Measurements from ENCODE around the gene ZBTB7C.

Gene ZBTB7C

GRCh38 chr18:48065601-48065995, 343.6 kb downstream of the ZBTB7C start:
- H3K27ac ChIP-seq (ENCODE audit: low read length), result no peak overlapping the region

DNA sequence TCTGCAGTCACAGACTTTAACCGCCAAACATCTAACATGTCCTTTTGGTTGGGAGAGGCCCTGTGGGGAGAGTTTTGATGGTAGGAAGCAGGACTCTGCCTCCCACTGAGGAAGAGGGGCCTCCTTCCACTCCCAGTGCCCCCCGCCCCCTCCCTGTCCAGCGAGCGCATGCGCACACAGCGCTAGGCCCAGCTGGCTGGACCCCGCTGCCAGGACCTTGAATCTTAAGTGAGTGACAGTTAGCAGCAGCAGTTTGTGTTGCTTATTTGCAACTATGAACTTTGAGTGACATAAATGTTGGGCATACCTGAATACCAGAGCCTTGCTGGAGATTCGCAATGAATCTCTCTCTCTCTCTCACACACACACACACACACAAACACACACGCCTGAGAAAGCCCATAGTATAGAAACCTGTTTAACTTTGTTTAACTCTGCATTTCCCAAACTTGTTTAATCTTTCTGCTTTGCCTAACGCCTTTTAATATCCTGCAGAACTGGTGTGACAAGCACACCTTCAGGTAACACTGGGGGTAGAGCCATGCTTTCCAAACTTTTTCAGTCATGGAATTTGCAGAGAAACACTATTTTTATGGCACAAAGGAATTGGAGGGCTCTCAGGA, 344.1 kb downstream of the ZBTB7C start:
- no peaks in the 10 kb centered on the region for H3K36me3 ChIP-seq (ENCODE audit: control insufficient read depth in 1 of 2, insufficient read depth in 2 of 2, low read length in 2 of 2)
- H3K9me3 ChIP-seq (ENCODE audit: control insufficient read depth in 1 of 2, low read length in 2 of 2), result no peaks in the 10 kb centered on the region
- no peaks in the 10 kb centered on the region for H3K4me1 ChIP-seq (ENCODE audit: control insufficient read depth in 1 of 2, insufficient read depth in 2 of 2, low read length in 2 of 2)
- H3K27me3 ChIP-seq (ENCODE audit: low read depth, low read length), result no peaks in the 10 kb centered on the region
- H3K4me3 ChIP-seq (ENCODE audit: low read depth in 1 of 2, low read length in 2 of 2), result no peak overlapping the region
- H3K27ac ChIP-seq (ENCODE audit: low read length), result no peak overlapping the region

More at GRCh38 chr18:48065601-48065995, 343.6 kb downstream of the ZBTB7C start:
- Histone ChIP-seq H3K4me3 (ENCODE audit: low read depth in 1 of 2, low read length in 2 of 2) (no peak overlapping the region), H3K27me3 (ENCODE audit: low read depth, low read length) (no peaks in the 10 kb centered on the region), H3K9me3 (ENCODE audit: control insufficient read depth in 1 of 2, low read length in 2 of 2) (no peaks in the 10 kb centered on the region), H3K4me1 (ENCODE audit: control insufficient read depth in 1 of 2, insufficient read depth in 2 of 2, low read length in 2 of 2) (no peaks in the 10 kb centered on the region), H3K36me3 (ENCODE audit: control insufficient read depth in 1 of 2, insufficient read depth in 2 of 2, low read length in 2 of 2) (no peaks in the 10 kb centered on the region)

DNA sequence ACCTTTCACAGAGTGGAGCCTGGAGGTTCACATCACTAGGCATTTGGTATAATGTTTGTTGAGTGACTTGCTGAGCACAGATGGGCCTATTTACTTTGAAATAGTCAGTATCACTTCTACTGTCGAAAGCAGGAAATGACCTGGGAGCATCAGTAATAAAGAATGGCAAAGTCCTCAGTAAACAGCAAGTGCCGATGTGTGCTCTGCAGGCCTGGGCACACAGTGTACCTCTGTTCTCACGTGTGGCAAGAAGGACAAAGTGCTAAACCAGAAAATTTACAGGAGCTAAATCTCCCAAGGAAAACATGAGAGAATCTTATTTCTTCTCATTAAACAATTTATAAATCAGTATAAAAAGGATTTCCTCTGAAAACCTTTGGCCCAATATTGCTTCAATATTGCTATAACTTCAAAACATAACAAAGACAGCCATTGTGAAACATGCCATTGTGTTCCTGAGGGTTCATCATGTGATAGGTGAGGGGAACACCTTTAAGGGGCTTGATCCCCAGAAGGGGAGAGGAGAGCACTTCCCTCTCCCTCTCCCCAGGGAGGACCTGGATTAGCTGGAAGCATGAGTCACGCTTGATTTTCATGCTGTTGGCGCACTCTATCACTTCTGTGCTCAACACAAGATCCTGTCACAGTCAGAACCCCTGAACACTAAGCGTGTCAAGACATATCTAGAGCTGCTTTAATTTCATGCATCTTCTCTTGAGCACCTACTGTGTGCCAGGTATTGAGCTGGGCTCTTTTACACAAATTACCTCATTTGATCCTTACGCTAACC, 347.2 kb downstream of the ZBTB7C start:
- no peak overlapping the region for H3K27ac ChIP-seq (ENCODE audit: low read length)

DNA sequence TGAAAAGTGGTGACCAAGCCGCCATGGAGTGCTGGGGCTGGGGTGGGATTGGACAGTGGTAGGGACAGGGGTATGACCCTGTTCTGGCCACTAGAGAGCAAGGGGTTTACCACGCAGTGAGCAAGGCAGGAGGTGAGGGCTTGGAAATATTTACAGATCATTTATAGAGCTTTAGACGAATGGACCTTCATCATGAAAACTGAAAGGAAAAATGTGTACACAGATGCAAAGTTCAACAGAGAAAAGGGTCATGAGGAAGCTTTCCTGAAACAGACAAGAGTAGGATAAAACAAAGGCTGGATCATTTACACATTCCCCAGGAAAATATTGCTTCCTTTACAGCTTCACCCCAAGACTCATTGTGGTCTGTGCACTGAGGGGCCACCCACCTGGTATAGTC, 348.2 kb downstream of the ZBTB7C start:
- H3K27me3 ChIP-seq (ENCODE audit: low read depth, low read length), result no peaks in the 10 kb centered on the region
- no peaks in the 10 kb centered on the region for H3K4me1 ChIP-seq (ENCODE audit: control insufficient read depth in 1 of 2, insufficient read depth in 2 of 2, low read length in 2 of 2)
- H3K4me3 ChIP-seq (ENCODE audit: low read depth in 1 of 2, low read length in 2 of 2), result no peak overlapping the region
- no peaks in the 10 kb centered on the region for H3K9me3 ChIP-seq (ENCODE audit: control insufficient read depth in 1 of 2, low read length in 2 of 2)
- no peaks in the 10 kb centered on the region for H3K36me3 ChIP-seq (ENCODE audit: control insufficient read depth in 1 of 2, insufficient read depth in 2 of 2, low read length in 2 of 2)
- H3K27ac ChIP-seq (ENCODE audit: low read length), result no peak overlapping the region

More for the DNA sequence above, 347.2 kb downstream of the ZBTB7C start:
- no peaks in the 10 kb centered on the region for H3K27me3 ChIP-seq (ENCODE audit: low read depth, low read length)
- H3K4me3 ChIP-seq (ENCODE audit: low read depth in 1 of 2, low read length in 2 of 2), result no peak overlapping the region
- H3K4me1 ChIP-seq (ENCODE audit: control insufficient read depth in 1 of 2, insufficient read depth in 2 of 2, low read length in 2 of 2), result no peaks in the 10 kb centered on the region
- H3K9me3 ChIP-seq (ENCODE audit: control insufficient read depth in 1 of 2, low read length in 2 of 2), result no peaks in the 10 kb centered on the region
- H3K36me3 ChIP-seq (ENCODE audit: control insufficient read depth in 1 of 2, insufficient read depth in 2 of 2, low read length in 2 of 2), result no peaks in the 10 kb centered on the region

DNA sequence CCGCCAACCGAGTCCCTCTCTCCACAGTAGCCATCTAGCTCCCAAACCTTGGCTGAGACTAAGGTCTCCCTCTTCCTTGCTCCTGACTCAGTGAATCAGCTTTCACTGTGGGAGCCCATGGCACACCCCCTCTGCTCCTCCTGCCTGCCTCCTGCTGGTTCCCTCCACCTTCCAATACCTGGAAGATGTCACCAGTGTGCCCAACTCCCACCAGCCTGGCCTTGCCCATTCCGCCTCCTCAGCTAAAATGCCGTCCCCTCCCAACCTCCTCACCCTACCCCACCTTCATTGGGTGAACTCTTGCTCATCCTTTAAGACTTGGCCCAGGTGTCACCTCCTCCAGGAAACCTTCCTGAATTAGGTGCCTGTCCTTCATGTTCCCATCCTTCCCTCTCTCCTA, 348.8 kb downstream of the ZBTB7C start:
- H3K36me3 ChIP-seq (ENCODE audit: control insufficient read depth in 1 of 2, insufficient read depth in 2 of 2, low read length in 2 of 2), result no peaks in the 10 kb centered on the region
- no peaks in the 10 kb centered on the region for H3K4me1 ChIP-seq (ENCODE audit: control insufficient read depth in 1 of 2, insufficient read depth in 2 of 2, low read length in 2 of 2)
- H3K27me3 ChIP-seq (ENCODE audit: low read depth, low read length), result no peaks in the 10 kb centered on the region
- no peaks in the 10 kb centered on the region for H3K9me3 ChIP-seq (ENCODE audit: control insufficient read depth in 1 of 2, low read length in 2 of 2)
- no peak overlapping the region for H3K27ac ChIP-seq (ENCODE audit: low read length)
- H3K4me3 ChIP-seq (ENCODE audit: low read depth in 1 of 2, low read length in 2 of 2), result no peak overlapping the region

- H3K4me1 ChIP-seq (ENCODE audit: control insufficient read depth in 1 of 2, insufficient read depth in 2 of 2, low read length in 2 of 2), result no peaks in the 10 kb centered on the region
Measured at GRCh38 chr18:48059455-48060010, 349.6 kb downstream of the ZBTB7C start.

GRCh38 chr18:48058486-48058885, 350.7 kb downstream of the ZBTB7C start:
- H3K4me3 ChIP-seq (ENCODE audit: low read depth in 1 of 2, low read length in 2 of 2), result no peak overlapping the region
- H3K36me3 ChIP-seq (ENCODE audit: control insufficient read depth in 1 of 2, insufficient read depth in 2 of 2, low read length in 2 of 2), result no peaks in the 10 kb centered on the region
- H3K27ac ChIP-seq (ENCODE audit: low read length), result no peak overlapping the region
- no peaks in the 10 kb centered on the region for H3K9me3 ChIP-seq (ENCODE audit: control insufficient read depth in 1 of 2, low read length in 2 of 2)
- H3K27me3 ChIP-seq (ENCODE audit: low read depth, low read length), result no peaks in the 10 kb centered on the region
- H3K4me1 ChIP-seq (ENCODE audit: control insufficient read depth in 1 of 2, insufficient read depth in 2 of 2, low read length in 2 of 2), result no peaks in the 10 kb centered on the region

More at GRCh38 chr18:48059455-48060010, 349.6 kb downstream of the ZBTB7C start:
- Histone ChIP-seq H3K27me3 (ENCODE audit: low read depth, low read length) (no peaks in the 10 kb centered on the region), H3K36me3 (ENCODE audit: control insufficient read depth in 1 of 2, insufficient read depth in 2 of 2, low read length in 2 of 2) (no peaks in the 10 kb centered on the region), H3K4me3 (ENCODE audit: low read depth in 1 of 2, low read length in 2 of 2) (no peak overlapping the region), H3K27ac (ENCODE audit: low read length) (no peak overlapping the region), H3K9me3 (ENCODE audit: control insufficient read depth in 1 of 2, low read length in 2 of 2) (no peaks in the 10 kb centered on the region)

DNA sequence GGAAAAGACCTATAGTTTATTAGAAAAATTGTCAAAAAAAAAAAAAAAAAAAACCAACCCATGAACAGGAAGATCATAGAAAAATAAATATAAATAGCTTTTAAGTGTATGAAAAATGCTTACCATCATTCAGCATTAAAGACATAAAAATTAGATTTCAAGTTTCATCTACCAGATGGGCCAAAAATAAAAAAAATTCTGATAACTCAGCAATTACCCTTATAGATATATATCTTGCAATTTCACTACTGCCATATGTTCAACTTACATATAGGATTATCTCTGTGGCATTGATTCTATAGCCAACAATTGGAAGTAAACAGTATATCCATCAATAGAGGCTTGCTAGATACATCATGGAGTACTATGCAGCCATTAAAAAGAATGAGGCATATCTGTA, 352.2 kb downstream of the ZBTB7C start:
- Histone ChIP-seq H3K27me3 (ENCODE audit: low read depth, low read length) (no peaks in the 10 kb centered on the region), H3K27ac (ENCODE audit: low read length) (no peak overlapping the region), H3K4me1 (ENCODE audit: control insufficient read depth in 1 of 2, insufficient read depth in 2 of 2, low read length in 2 of 2) (no peaks in the 10 kb centered on the region), H3K36me3 (ENCODE audit: control insufficient read depth in 1 of 2, insufficient read depth in 2 of 2, low read length in 2 of 2) (no peaks in the 10 kb centered on the region), H3K4me3 (ENCODE audit: low read depth in 1 of 2, low read length in 2 of 2) (no peak overlapping the region), H3K9me3 (ENCODE audit: control insufficient read depth in 1 of 2, low read length in 2 of 2) (no peaks in the 10 kb centered on the region)

- no peak overlapping the region for H3K27ac ChIP-seq (ENCODE audit: low read length)
- H3K9me3 ChIP-seq (ENCODE audit: control insufficient read depth in 1 of 2, low read length in 2 of 2), result no peaks in the 10 kb centered on the region
- H3K4me3 ChIP-seq (ENCODE audit: low read depth in 1 of 2, low read length in 2 of 2), result no peak overlapping the region
- no peaks in the 10 kb centered on the region for H3K27me3 ChIP-seq (ENCODE audit: low read depth, low read length)
- H3K4me1 ChIP-seq (ENCODE audit: control insufficient read depth in 1 of 2, insufficient read depth in 2 of 2, low read length in 2 of 2), result no peaks in the 10 kb centered on the region
- no peaks in the 10 kb centered on the region for H3K36me3 ChIP-seq (ENCODE audit: control insufficient read depth in 1 of 2, insufficient read depth in 2 of 2, low read length in 2 of 2)
Measured at GRCh38 chr18:48055351-48055750, 353.8 kb downstream of the ZBTB7C start.

DNA sequence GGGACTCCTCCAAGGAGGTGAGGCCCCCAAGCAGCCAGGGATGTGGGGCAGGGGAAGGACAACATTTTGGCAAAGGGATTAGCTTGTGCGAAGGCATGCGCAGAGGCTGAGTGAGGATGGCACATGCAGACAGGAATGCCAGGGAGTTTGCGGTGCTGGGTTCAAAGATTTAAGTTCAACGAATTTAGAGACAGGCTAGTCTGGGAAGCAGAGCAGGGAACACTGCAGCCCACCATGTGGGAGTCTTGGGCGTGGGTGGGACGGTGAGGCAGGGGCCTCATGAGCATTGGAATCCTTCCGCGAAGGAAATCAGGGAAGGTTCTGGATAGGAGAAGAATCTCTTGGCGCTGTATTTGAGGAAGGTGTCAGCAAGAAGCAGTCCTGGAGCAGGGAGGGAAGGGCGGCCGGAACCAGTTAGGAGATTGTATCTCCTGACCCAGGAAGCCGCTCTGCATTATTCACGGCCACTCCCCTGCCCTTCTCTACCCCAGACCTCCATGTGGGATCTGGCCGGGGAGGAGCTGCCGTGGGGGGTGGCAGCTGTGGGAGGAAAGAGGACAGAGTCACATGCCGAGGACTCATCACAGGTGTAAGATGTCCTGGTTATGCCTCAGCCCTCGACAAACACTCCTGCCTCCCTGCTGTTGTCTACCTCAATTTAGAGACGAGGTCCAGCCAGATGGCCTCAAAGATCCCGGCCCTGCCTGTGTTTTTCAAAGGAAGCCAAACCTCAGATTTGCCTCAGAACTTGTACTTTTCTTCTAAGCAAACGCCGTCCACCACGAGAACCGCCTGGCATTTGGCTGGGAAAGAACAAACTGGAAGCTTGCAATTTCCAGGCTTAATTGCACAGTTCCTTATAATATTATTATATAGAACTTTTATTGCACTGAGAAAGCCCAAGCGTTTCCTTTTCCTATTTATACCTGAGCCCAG, 355.0 kb downstream of the ZBTB7C start:
- Histone ChIP-seq H3K4me1 (ENCODE audit: control insufficient read depth in 1 of 2, insufficient read depth in 2 of 2, low read length in 2 of 2) (no peaks in the 10 kb centered on the region), H3K9me3 (ENCODE audit: control insufficient read depth in 1 of 2, low read length in 2 of 2) (no peaks in the 10 kb centered on the region), H3K27me3 (ENCODE audit: low read depth, low read length) (no peaks in the 10 kb centered on the region), H3K27ac (ENCODE audit: low read length) (no peak overlapping the region), H3K36me3 (ENCODE audit: control insufficient read depth in 1 of 2, insufficient read depth in 2 of 2, low read length in 2 of 2) (no peaks in the 10 kb centered on the region), H3K4me3 (ENCODE audit: low read depth in 1 of 2, low read length in 2 of 2) (no peak overlapping the region)

GRCh38 chr18:48052842-48053241, 356.3 kb downstream of the ZBTB7C start:
- Histone ChIP-seq H3K9me3 (ENCODE audit: control insufficient read depth in 1 of 2, low read length in 2 of 2) (no peaks in the 10 kb centered on the region), H3K36me3 (ENCODE audit: control insufficient read depth in 1 of 2, insufficient read depth in 2 of 2, low read length in 2 of 2) (no peaks in the 10 kb centered on the region), H3K27ac (ENCODE audit: low read length) (no peak overlapping the region), H3K27me3 (ENCODE audit: low read depth, low read length) (no peaks in the 10 kb centered on the region), H3K4me3 (ENCODE audit: low read depth in 1 of 2, low read length in 2 of 2) (no peak overlapping the region), H3K4me1 (ENCODE audit: control insufficient read depth in 1 of 2, insufficient read depth in 2 of 2, low read length in 2 of 2) (no peaks in the 10 kb centered on the region)
